ENCODE results near the gene CEP120.

- TF ChIP-seq CTCF (conservative IDR thresholded peaks at IDR 0.05) (no peak), ZFX (IDR thresholded peaks at IDR 0.05) (no peak)
These were observed 58.6 kb downstream of the CEP120 start for GRCh38 chr5:123364441-123365155.

Data from C4-2B (cell line).